Muscle of leg (tissue), 11 donors: Measurements from ENCODE around the gene U2AF2. TPM values are rescaled to one million over a fixed set of nuclear protein-coding genes. Genes with fewer than 3 reads are reported as not detected.

Experiments
- DNase-seq: peaks from one replicate; pipeline ENCODE4 v3.0.0; 2013
- H3K27ac ChIP-seq: one replicate; pipeline ENCODE4 v1.5.1; 2013; ENCODE audit warnings: mild to moderate bottlenecking, low read length, control low read depth
- H3K27me3 ChIP-seq: one replicate; pipeline ENCODE4 v1.6.1; 2013; ENCODE audit warnings: low read length; ENCODE audit not compliant: control insufficient read depth, insufficient read depth
- H3K36me3 ChIP-seq: one replicate; pipeline ENCODE4 v1.6.1; 2013; ENCODE audit warnings: low read length; ENCODE audit not compliant: control insufficient read depth, insufficient read depth
- H3K4me1 ChIP-seq: one replicate; pipeline ENCODE4 v1.6.1; 2013; ENCODE audit warnings: low read length; ENCODE audit not compliant: control insufficient read depth, insufficient read depth
- H3K4me3 ChIP-seq: one replicate; pipeline ENCODE4 v1.5.1; 2013; ENCODE audit warnings: low read length, control low read depth
- H3K9me3 ChIP-seq: replicated peaks from 2 replicates; pipeline ENCODE4 v1.6.1; 2013; ENCODE audit warnings: low read depth, low read length; ENCODE audit not compliant: control insufficient read depth
- WGBS: methylation state at CpG from one replicate; pipeline ENCODE4 v1.1.5; 2013; ENCODE audit warnings: missing lambda C conversion rate; ENCODE audit not compliant: insufficient coverage; 5-methylcytosine and 5-hydroxymethylcytosine counted together
- polyA plus RNA-seq, 8 donors: library from polyadenylated mRNA; unstranded; fragments of 120-200 nt; gene quantifications; one replicate each; pipeline versions ENCODE4 v1.2.1 to v1.2.3, GENCODE V29; 2013; ENCODE audit warnings: inconsistent platforms in 1 of 8, low replicate concordance in 1 of 8; ENCODE audit not compliant: insufficient read length in 8 of 8, insufficient read depth in 1 of 8
- total RNA-seq: library from RNA; stranded (reverse); fragments of 120-200 nt; gene quantifications from one replicate; pipeline ENCODE4 v1.2.4, GENCODE V29; 2013

Gene U2AF2
- total and polyA plus RNA-seq, 9 donors = 70.2 to 156 (median 130) TPM

- Histone ChIP-seq H3K4me1 (peaks cover 33% of the 10 kb centered on the region), H3K36me3 (peaks cover 39% of the 10 kb centered on the region), H3K27ac (peak overlapping the region; percentile 100), H3K27me3 (no peaks in the 10 kb centered on the region), H3K9me3 (no peaks in the 10 kb centered on the region), H3K4me3 (peak overlapping the region; percentile 96)
- DNase-seq = peak; percentile 100
- WGBS = under 1% methylated on average over 43 of the region's 52 CpGs
Measured at GRCh38 chr19:55654323-55654867, 440 bp upstream of the U2AF2 start.

- 0% methylated on average over 12 of the region's 19 CpGs for WGBS
- peak overlapping the region; percentile 100 for H3K27ac ChIP-seq
- H3K36me3 ChIP-seq = peaks cover 43% of the 10 kb centered on the region
- peaks cover 28% of the 10 kb centered on the region for H3K4me1 ChIP-seq
- peak overlapping the region; percentile 96 for H3K4me3 ChIP-seq
- H3K27me3 ChIP-seq = no peaks in the 10 kb centered on the region
- no peak for DNase-seq
- no peaks in the 10 kb centered on the region for H3K9me3 ChIP-seq
Measured at GRCh38 chr19:55655648-55656040, 809 bp downstream of the U2AF2 start.

DNA sequence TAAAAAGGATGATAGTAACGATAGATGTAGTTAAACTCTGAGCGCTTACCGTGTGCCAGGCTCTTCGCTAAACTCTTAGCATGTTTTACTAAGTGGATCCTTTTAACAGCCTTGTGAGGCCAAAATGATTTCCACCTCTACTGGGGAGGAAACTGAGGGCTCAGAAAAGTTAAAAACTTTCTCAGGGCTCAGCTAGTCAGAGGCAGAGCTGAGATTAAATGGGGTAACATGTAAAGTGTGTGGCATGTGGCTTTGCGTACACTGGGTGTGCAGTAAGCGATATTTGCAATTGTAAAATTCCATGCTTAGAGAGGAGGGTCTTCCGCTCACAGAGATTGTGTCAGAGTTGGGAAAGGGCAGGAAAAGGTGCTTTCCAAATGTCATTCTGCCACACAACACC is 1.7 kb downstream of the U2AF2 start:
- H3K4me3 ChIP-seq = peak overlapping the region; percentile 96
- peaks cover 28% of the 10 kb centered on the region for H3K4me1 ChIP-seq
- no peaks in the 10 kb centered on the region for H3K27me3 ChIP-seq
- 63% methylated on average over 4 of the region's 7 CpGs for WGBS
- peaks cover 47% of the 10 kb centered on the region for H3K36me3 ChIP-seq
- no peaks in the 10 kb centered on the region for H3K9me3 ChIP-seq
- DNase-seq = no peak
- no peak overlapping the region for H3K27ac ChIP-seq

DNA sequence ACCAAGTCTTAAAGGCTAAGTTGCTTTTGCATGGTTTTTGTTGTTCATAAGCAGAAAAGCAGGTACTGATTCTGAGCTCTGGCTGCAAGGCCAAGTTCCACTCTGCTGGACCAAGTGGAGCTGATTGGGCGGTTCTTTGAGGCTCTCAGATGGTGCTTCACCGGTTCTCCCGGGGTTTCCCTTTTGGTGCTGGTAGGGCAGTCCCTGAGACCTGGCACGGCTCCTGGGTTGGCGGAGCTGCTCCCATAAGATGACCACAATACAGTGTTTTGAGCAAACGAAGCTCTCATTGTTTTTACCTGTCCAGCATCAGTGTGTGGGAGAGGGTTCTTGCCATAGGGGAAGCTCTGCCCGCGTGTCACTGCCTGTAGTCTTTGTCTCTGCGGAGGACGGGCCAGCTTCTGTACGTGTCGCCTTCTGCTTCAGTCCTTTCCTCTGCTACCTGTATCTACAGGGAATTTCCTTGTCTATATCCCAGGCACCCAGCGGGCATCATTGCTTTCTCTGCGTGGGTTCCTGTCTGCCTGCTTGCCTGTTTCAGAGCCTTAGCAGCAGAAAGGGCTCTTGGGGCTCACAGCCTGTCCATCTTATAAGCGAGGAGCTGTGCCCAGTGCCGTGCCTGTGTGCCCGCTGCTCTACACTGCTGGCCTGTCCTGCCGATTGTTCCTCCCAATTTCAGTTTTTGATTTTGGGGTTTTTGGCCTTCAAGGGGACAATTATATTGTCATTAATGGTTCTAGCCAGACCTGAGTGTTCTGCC is 2.3 kb downstream of the U2AF2 start:
- 58% methylated on average over 11 of the region's 18 CpGs for WGBS
- H3K4me1 ChIP-seq = peaks cover 28% of the 10 kb centered on the region

GRCh38 chr19:55658846-55659459 is 4.1 kb downstream of the U2AF2 start:
- H3K4me3 ChIP-seq = no peak overlapping the region
- peaks cover 25% of the 10 kb centered on the region for H3K4me1 ChIP-seq
- peaks cover 61% of the 10 kb centered on the region for H3K36me3 ChIP-seq
- no peak for DNase-seq
- H3K9me3 ChIP-seq = no peaks in the 10 kb centered on the region
- 86% methylated on average over 37 of the region's 37 CpGs for WGBS
- no peaks in the 10 kb centered on the region for H3K27me3 ChIP-seq
- no peak overlapping the region for H3K27ac ChIP-seq

More for the DNA sequence above, 2.3 kb downstream of the U2AF2 start:
- Histone ChIP-seq H3K36me3 (peaks cover 49% of the 10 kb centered on the region), H3K4me3 (no peak overlapping the region), H3K9me3 (no peaks in the 10 kb centered on the region), H3K27me3 (no peaks in the 10 kb centered on the region), H3K27ac (no peak overlapping the region)
- DNase-seq = peak; percentile 30

GRCh38 chr19:55659822-55660221 is 5.0 kb downstream of the U2AF2 start:
- H3K9me3 ChIP-seq = no peaks in the 10 kb centered on the region
- no peak overlapping the region for H3K27ac ChIP-seq
- no peak overlapping the region for H3K4me3 ChIP-seq
- H3K4me1 ChIP-seq = peaks cover 25% of the 10 kb centered on the region
- DNase-seq = no peak
- H3K36me3 ChIP-seq = peaks cover 70% of the 10 kb centered on the region
- 86% methylated on average over 3 of the region's 9 CpGs for WGBS
- no peaks in the 10 kb centered on the region for H3K27me3 ChIP-seq

- Histone ChIP-seq H3K27ac (no peak overlapping the region), H3K36me3 (peaks cover 73% of the 10 kb centered on the region), H3K9me3 (no peaks in the 10 kb centered on the region), H3K4me3 (no peak overlapping the region), H3K27me3 (no peaks in the 10 kb centered on the region), H3K4me1 (peaks cover 25% of the 10 kb centered on the region)
- 87% methylated on average over 6 of the region's 12 CpGs for WGBS
- no peak for DNase-seq
Measured at GRCh38 chr19:55660404-55660803, 5.6 kb downstream of the U2AF2 start.

- WGBS = 70% methylated on average over 15 of the region's 16 CpGs
- H3K4me1 ChIP-seq = peaks cover 22% of the 10 kb centered on the region
Measured at GRCh38 chr19:55660991-55661390, 6.2 kb downstream of the U2AF2 start.

GRCh38 chr19:55661826-55662225 is 7.0 kb downstream of the U2AF2 start:
- H3K36me3 ChIP-seq = peaks cover 79% of the 10 kb centered on the region
- peaks cover 14% of the 10 kb centered on the region for H3K4me1 ChIP-seq
- H3K4me3 ChIP-seq = no peak overlapping the region
- 62% methylated on average over 7 of the region's 7 CpGs for WGBS
- no peaks in the 10 kb centered on the region for H3K9me3 ChIP-seq
- H3K27ac ChIP-seq = no peak overlapping the region
- H3K27me3 ChIP-seq = no peaks in the 10 kb centered on the region
- DNase-seq = no peak

More at GRCh38 chr19:55660991-55661390, 6.2 kb downstream of the U2AF2 start:
- no peak for DNase-seq
- H3K4me3 ChIP-seq = no peak overlapping the region
- no peak overlapping the region for H3K27ac ChIP-seq
- no peaks in the 10 kb centered on the region for H3K9me3 ChIP-seq
- no peaks in the 10 kb centered on the region for H3K27me3 ChIP-seq
- peaks cover 76% of the 10 kb centered on the region for H3K36me3 ChIP-seq

- Histone ChIP-seq H3K27ac (no peak overlapping the region), H3K27me3 (no peaks in the 10 kb centered on the region), H3K4me3 (no peak overlapping the region), H3K4me1 (no peaks in the 10 kb centered on the region), H3K9me3 (no peaks in the 10 kb centered on the region), H3K36me3 (peaks cover 89% of the 10 kb centered on the region)
- WGBS = 87% methylated on average over 20 of the region's 20 CpGs
- no peak for DNase-seq
Measured at GRCh38 chr19:55663846-55664536, 9.2 kb downstream of the U2AF2 start.
